HepG2 (cell line): ENCODE data around the gene VPS11. TPM values are rescaled to one million over a fixed set of nuclear protein-coding genes. Genes with fewer than 3 reads are reported as not detected.

ENCODE experiments used
- FOXA3 ChIP-seq: IDR thresholded peaks from 2 replicates; pipeline ENCODE4 v1.6.1; 2016; ENCODE audit warnings: missing genetic modification reagents, missing compliant biosample characterization
- GATAD2A ChIP-seq: IDR thresholded peaks from 2 replicates; pipeline ENCODE4 v1.6.1; 2016
- HDAC2 ChIP-seq: sonication (generic); formaldehyde crosslinking; IDR thresholded peaks from 2 replicates; pipeline ENCODE4 v1.4.0; 2020; ENCODE audit warnings: missing genetic modification reagents
- KAT2B ChIP-seq: fragments of 150-350 bp; IDR thresholded peaks from 2 replicates; pipeline ENCODE4 v1.6.1; 2014; ENCODE audit warnings: low read depth, low read length, borderline replicate concordance
- NCOA2 ChIP-seq: sonication (generic); formaldehyde crosslinking; IDR thresholded peaks from 2 replicates; pipeline ENCODE4 v1.8.0; 2022; ENCODE audit warnings: inconsistent platforms
- NR2C2 ChIP-seq: sonication (generic); formaldehyde crosslinking; IDR thresholded peaks from 2 replicates; pipeline ENCODE4 v1.4.0; 2020; ENCODE audit warnings: missing genetic modification reagents, mild to moderate bottlenecking, moderate library complexity, borderline replicate concordance
- SMAD3 ChIP-seq: sonication (generic); formaldehyde crosslinking; IDR thresholded peaks from 2 replicates; pipeline ENCODE4 v1.4.0; 2020; ENCODE audit warnings: missing genetic modification reagents
- SMYD3 ChIP-seq: sonication (generic); formaldehyde crosslinking; IDR thresholded peaks from 2 replicates; pipeline ENCODE4 v1.8.1; 2023; ENCODE audit warnings: mild to moderate bottlenecking, missing genetic modification reagents
- SOX6 ChIP-seq, 2 experiments: fragments of 450-650 bp in 1 of 2; sonication (generic) in 1 of 2; formaldehyde crosslinking in 1 of 2; IDR thresholded peaks; 2 replicates each; pipeline versions ENCODE4 v1.4.0 to v1.6.1; 2017 to 2020; ENCODE audit warnings: antibody characterized with exemption in 1 of 2, mild to moderate bottlenecking in 1 of 2, missing genetic modification reagents in 1 of 2
- TEAD3 ChIP-seq: optimal IDR thresholded peaks from 2 replicates; pipeline ENCODE3; 2016; ENCODE audit warnings: borderline replicate concordance
- ZBTB21 ChIP-seq: sonication (generic); formaldehyde crosslinking; IDR thresholded peaks from 2 replicates; pipeline ENCODE4 v1.4.0; 2020; ENCODE audit warnings: missing genetic modification reagents
- ZBTB7B ChIP-seq: sonication (generic); formaldehyde crosslinking; IDR thresholded peaks from 2 replicates; pipeline ENCODE4 v1.4.0; 2020; ENCODE audit warnings: missing genetic modification reagents
- ZC3H13 ChIP-seq: sonication (generic); formaldehyde crosslinking; IDR thresholded peaks from 2 replicates; pipeline ENCODE4 v1.8.1; 2023; ENCODE audit warnings: mild to moderate bottlenecking, missing genetic modification reagents, moderate library complexity
- ZFX ChIP-seq: sonication (generic); formaldehyde crosslinking; IDR thresholded peaks from 2 replicates; pipeline ENCODE4 v1.4.0; 2020; ENCODE audit warnings: mild to moderate bottlenecking, low read depth, missing genetic modification reagents, moderate library complexity
- ZNF143 ChIP-seq: sonication (generic); formaldehyde crosslinking; IDR thresholded peaks from 2 replicates; pipeline ENCODE4 v1.4.0; 2020; ENCODE audit warnings: missing genetic modification reagents
- ZSCAN22 ChIP-seq: sonication (generic); formaldehyde crosslinking; IDR thresholded peaks from 2 replicates; pipeline ENCODE4 v1.4.0; 2020; ENCODE audit warnings: mild to moderate bottlenecking, missing genetic modification reagents
- polyA plus RNA-seq, 8 experiments: library from polyadenylated mRNA; depleted of rRNA in 3 of 8; stranded (reverse) in 7 of 8; unstranded in 1 of 8; fragments of >200 nt; fragmentation: Illumina TruSeq in 4 of 8; extraction: Trizol in 4 of 8; gene quantifications; 2 replicates each; pipeline versions ENCODE4 v1.2.1 to v1.2.3, GENCODE V29; 2011 to 2016; ENCODE audit warnings: low read depth in 4 of 8, missing spikeins in 1 of 8, mixed read lengths in 1 of 8; ENCODE audit not compliant: insufficient read depth in 1 of 8
- total RNA-seq, 5 experiments: library from RNA; depleted of rRNA; stranded (reverse); fragments of >200 nt; fragmentation: Illumina TruSeq; extraction: Trizol; gene quantifications; 2 replicates each; pipeline ENCODE4 v1.2.3, GENCODE V29; 2016; ENCODE audit warnings: low read depth in 1 of 5
- TF ChIP-seq, protein P1 (sequence below): sonication (generic); formaldehyde crosslinking; conservative IDR thresholded peaks from 2 replicates; pipeline ENCODE4 v1.8.1; 2023; ENCODE audit warnings: missing genetic modification reagents
- TF ChIP-seq, protein P2 (sequence below): sonication (generic); formaldehyde crosslinking; IDR thresholded peaks from 2 replicates; pipeline ENCODE4 v1.4.0; 2020; ENCODE audit warnings: mild to moderate bottlenecking, missing genetic modification reagents, borderline replicate concordance
- TF ChIP-seq, protein P3 (sequence below): sonication (generic); formaldehyde crosslinking; IDR thresholded peaks from 2 replicates; pipeline ENCODE4 v1.5.1; 2020; ENCODE audit warnings: mild to moderate bottlenecking, missing genetic modification reagents, moderate library complexity

VPS11 gene
- total and polyA plus RNA-seq, 2 of the 13 experiments (the other 11 are each of a cell fraction or from before 2014, with no cell fraction given): 13.7 to 21.6 TPM

DNA sequence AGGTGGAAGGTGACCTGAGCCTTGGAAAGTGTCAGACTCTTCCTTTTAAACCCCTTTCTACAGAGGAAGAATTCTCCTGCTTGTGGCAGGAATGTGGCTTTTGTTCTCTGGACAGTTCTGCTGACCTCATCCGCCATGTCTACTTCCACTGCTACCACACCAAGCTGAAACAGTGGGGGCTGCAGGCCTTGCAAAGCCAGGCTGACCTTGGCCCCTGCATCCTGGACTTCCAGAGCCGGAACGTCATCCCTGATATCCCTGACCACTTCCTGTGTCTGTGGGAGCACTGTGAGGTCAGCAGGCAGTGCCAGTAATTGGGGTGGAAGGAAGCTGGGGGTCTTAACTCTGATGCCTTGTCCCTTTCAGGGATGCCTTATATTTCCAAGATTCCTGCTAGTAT lies 63.0 kb downstream of the VPS11 start (continued):
- TF ChIP-seq, protein P1, sequence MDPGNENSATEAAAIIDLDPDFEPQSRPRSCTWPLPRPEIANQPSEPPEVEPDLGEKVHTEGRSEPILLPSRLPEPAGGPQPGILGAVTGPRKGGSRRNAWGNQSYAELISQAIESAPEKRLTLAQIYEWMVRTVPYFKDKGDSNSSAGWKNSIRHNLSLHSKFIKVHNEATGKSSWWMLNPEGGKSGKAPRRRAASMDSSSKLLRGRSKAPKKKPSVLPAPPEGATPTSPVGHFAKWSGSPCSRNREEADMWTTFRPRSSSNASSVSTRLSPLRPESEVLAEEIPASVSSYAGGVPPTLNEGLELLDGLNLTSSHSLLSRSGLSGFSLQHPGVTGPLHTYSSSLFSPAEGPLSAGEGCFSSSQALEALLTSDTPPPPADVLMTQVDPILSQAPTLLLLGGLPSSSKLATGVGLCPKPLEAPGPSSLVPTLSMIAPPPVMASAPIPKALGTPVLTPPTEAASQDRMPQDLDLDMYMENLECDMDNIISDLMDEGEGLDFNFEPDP (CRISPR knock-in tag): no peak
- TF ChIP-seq KAT2B: no peak
- no peak for TF ChIP-seq SMAD3 (CRISPR knock-in tag)
- peak; percentile 99 for TF ChIP-seq ZBTB21 (CRISPR knock-in tag)
- TF ChIP-seq HDAC2 (CRISPR knock-in tag): 0 out of 2 replicates have a peak, but pooled peaks have one; percentile 20
- TF ChIP-seq SMYD3 (CRISPR knock-in tag): no peak
- peak; percentile 10; the same call in 1 of the 2 replicates for TF ChIP-seq GATAD2A
- TF ChIP-seq ZFX: peak; percentile 39; the same call in 1 of the 2 replicates
- TF ChIP-seq ZNF143 (CRISPR knock-in tag): no peak
- TF ChIP-seq, protein P2, sequence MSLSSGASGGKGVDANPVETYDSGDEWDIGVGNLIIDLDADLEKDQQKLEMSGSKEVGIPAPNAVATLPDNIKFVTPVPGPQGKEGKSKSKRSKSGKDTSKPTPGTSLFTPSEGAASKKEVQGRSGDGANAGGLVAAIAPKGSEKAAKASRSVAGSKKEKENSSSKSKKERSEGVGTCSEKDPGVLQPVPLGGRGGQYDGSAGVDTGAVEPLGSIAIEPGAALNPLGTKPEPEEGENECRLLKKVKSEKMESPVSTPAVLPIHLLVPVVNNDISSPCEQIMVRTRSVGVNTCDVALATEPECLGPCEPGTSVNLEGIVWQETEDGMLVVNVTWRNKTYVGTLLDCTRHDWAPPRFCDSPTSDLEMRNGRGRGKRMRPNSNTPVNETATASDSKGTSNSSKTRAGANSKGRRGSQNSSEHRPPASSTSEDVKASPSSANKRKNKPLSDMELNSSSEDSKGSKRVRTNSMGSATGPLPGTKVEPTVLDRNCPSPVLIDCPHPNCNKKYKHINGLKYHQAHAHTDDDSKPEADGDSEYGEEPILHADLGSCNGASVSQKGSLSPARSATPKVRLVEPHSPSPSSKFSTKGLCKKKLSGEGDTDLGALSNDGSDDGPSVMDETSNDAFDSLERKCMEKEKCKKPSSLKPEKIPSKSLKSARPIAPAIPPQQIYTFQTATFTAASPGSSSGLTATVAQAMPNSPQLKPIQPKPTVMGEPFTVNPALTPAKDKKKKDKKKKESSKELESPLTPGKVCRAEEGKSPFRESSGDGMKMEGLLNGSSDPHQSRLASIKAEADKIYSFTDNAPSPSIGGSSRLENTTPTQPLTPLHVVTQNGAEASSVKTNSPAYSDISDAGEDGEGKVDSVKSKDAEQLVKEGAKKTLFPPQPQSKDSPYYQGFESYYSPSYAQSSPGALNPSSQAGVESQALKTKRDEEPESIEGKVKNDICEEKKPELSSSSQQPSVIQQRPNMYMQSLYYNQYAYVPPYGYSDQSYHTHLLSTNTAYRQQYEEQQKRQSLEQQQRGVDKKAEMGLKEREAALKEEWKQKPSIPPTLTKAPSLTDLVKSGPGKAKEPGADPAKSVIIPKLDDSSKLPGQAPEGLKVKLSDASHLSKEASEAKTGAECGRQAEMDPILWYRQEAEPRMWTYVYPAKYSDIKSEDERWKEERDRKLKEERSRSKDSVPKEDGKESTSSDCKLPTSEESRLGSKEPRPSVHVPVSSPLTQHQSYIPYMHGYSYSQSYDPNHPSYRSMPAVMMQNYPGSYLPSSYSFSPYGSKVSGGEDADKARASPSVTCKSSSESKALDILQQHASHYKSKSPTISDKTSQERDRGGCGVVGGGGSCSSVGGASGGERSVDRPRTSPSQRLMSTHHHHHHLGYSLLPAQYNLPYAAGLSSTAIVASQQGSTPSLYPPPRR (CRISPR knock-in tag): no peak
- no peak for TF ChIP-seq ZSCAN22 (CRISPR knock-in tag)
- TF ChIP-seq, protein P3, sequence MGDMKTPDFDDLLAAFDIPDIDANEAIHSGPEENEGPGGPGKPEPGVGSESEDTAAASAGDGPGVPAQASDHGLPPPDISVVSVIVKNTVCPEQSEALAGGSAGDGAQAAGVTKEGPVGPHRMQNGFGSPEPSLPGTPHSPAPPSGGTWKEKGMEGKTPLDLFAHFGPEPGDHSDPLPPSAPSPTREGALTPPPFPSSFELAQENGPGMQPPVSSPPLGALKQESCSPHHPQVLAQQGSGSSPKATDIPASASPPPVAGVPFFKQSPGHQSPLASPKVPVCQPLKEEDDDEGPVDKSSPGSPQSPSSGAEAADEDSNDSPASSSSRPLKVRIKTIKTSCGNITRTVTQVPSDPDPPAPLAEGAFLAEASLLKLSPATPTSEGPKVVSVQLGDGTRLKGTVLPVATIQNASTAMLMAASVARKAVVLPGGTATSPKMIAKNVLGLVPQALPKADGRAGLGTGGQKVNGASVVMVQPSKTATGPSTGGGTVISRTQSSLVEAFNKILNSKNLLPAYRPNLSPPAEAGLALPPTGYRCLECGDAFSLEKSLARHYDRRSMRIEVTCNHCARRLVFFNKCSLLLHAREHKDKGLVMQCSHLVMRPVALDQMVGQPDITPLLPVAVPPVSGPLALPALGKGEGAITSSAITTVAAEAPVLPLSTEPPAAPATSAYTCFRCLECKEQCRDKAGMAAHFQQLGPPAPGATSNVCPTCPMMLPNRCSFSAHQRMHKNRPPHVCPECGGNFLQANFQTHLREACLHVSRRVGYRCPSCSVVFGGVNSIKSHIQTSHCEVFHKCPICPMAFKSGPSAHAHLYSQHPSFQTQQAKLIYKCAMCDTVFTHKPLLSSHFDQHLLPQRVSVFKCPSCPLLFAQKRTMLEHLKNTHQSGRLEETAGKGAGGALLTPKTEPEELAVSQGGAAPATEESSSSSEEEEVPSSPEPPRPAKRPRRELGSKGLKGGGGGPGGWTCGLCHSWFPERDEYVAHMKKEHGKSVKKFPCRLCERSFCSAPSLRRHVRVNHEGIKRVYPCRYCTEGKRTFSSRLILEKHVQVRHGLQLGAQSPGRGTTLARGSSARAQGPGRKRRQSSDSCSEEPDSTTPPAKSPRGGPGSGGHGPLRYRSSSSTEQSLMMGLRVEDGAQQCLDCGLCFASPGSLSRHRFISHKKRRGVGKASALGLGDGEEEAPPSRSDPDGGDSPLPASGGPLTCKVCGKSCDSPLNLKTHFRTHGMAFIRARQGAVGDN (CRISPR knock-in tag): peak; percentile 74
- no peak for TF ChIP-seq ZC3H13 (CRISPR knock-in tag)
- peak; percentile 38; the same call in 1 of the 2 replicates for TF ChIP-seq FOXA3 (CRISPR knock-in tag)
- TF ChIP-seq TEAD3: peak; percentile 93
- 0 out of 2 replicates have a peak, but pooled peaks have one; percentile 36 for TF ChIP-seq ZBTB7B (CRISPR knock-in tag)
- peak; percentile 46; the same call in 1 of the 2 replicates for TF ChIP-seq NR2C2 (CRISPR knock-in tag)
- TF ChIP-seq NCOA2: 0 out of 2 replicates have a peak, but pooled peaks have one; percentile 14
- no peak for TF ChIP-seq SOX6 (IDR thresholded peaks at IDR 0.05)
- TF ChIP-seq SOX6 (CRISPR knock-in tag; IDR thresholded peaks at IDR 0.05): peak; percentile 41; the same call in 1 of the 2 replicates
